ENCODE data around the gene BPIFB1. TPM values are rescaled to one million over a fixed set of nuclear protein-coding genes. Genes with fewer than 3 reads are reported as not detected.

BPIFB1 gene
- total and polyA plus RNA-seq, 2 of the 13 experiments (the other 11 are each of a cell fraction or from before 2014, with no cell fraction given) = 0.82 to 4.4 TPM

GRCh38 chr20:33263784-33264183 is 19.2 kb upstream of the BPIFB1 start:
- CTCF ChIA-PET (ENCODE audit: low intra/inter-chr PET ratio, low total read pairs) = interaction anchor here (3.0 to 3.2 kb wide), 2 partner anchors 29 to 35 kb away, joined by 42 to 47 read pairs; no protein-coding TSS in a partner anchor
- H3K9me3 ChIP-seq (ENCODE audit: low read length) = peaks cover 5% of the 10 kb centered on the region; the same call in 1 of the 2 replicates
- BruUV-seq (replicated peaks) = no TSS peak
- ATAC-seq = no peak
- TF ChIP-seq RFXANK (CRISPR knock-in tag; IDR thresholded peaks at IDR 0.05) (no peak), MXD4 (CRISPR knock-in tag; IDR thresholded peaks at IDR 0.05) (no peak), NFATC3 (CRISPR knock-in tag; IDR thresholded peaks at IDR 0.05) (no peak), NFYB (CRISPR knock-in tag; IDR thresholded peaks at IDR 0.05) (no peak), PRPF4 (IDR thresholded peaks at IDR 0.05; ENCODE audit: low read depth, low read length, poor library complexity, severe bottlenecking) (no peak), NAIF1 (CRISPR knock-in tag; IDR thresholded peaks at IDR 0.05; ENCODE audit: borderline replicate concordance) (no peak), JUNB (CRISPR knock-in tag; IDR thresholded peaks at IDR 0.05; ENCODE audit: borderline replicate concordance) (no peak), KDM3A (CRISPR knock-in tag; IDR thresholded peaks at IDR 0.05; ENCODE audit: low read depth) (no peak), HOXA5 (CRISPR knock-in tag; IDR thresholded peaks at IDR 0.05) (no peak), XBP1 (CRISPR knock-in tag; IDR thresholded peaks at IDR 0.05) (no peak), KLF9 (CRISPR knock-in tag; IDR thresholded peaks at IDR 0.05; ENCODE audit: low read depth) (no peak), ZNF136 (CRISPR knock-in tag; IDR thresholded peaks at IDR 0.05; ENCODE audit: low read depth) (no peak), DMAP1 (CRISPR knock-in tag; IDR thresholded peaks at IDR 0.05) (no peak), HOMEZ (CRISPR knock-in tag; IDR thresholded peaks at IDR 0.05; ENCODE audit: low read depth) (no peak), ZNF766 (CRISPR knock-in tag; IDR thresholded peaks at IDR 0.05; ENCODE audit: borderline replicate concordance) (no peak), ZNF496 (CRISPR knock-in tag; IDR thresholded peaks at IDR 0.05; ENCODE audit: insufficient replicate concordance) (no peak)
- DNase-seq (ENCODE audit: low spot score) = no peak
- in situ Hi-C loops (cut with HindIII; ENCODE audit: extremely low pct_ligation_motif_present, low pct_unique_long_range_greater_than_20kb) = loop anchor here (5.0 kb wide), 1 partner anchor 39 kb away; no protein-coding TSS in a partner anchor
- H4K20me1 ChIP-seq (ENCODE audit: insufficient read depth, low read length) = no peaks in the 10 kb centered on the region
- H3K4me3 ChIP-seq (replicated peaks in 1 of 3; ENCODE audit: insufficient read depth in 1 of 3, low read depth in 2 of 3, low read length in 3 of 3) = no peak overlapping the region
- WGBS (ENCODE audit: low lambda C conversion rate) = 28% methylated on average over 5 of the region's 5 CpGs
- FAIRE-seq = no peak
- no peak overlapping the region for H3K9ac ChIP-seq (ENCODE audit: insufficient read depth, low read depth, low read length)
- no peak overlapping the region for H3K4me2 ChIP-seq (ENCODE audit: low read depth, low read length)
- H3K36me3 ChIP-seq (replicated peaks in 1 of 2; ENCODE audit: control insufficient read depth in 1 of 2, insufficient read depth in 2 of 2, low read length in 2 of 2) = no peaks in the 10 kb centered on the region
- intact Hi-C loops (cut with micrococcal nuclease; ENCODE audit: unreplicated experiment) = no loop called here
- peaks cover 0 to 15% of the 10 kb centered on the region in 2 experiments; a peak in 3 of 5 replicates for H3K27me3 ChIP-seq (ENCODE audit: control insufficient read depth in 1 of 2, insufficient read depth in 2 of 2, low read length in 2 of 2)
- POLR2A ChIA-PET = no interaction called here
- no peak overlapping the region for H2AFZ ChIP-seq (ENCODE audit: low read length)
- H3K79me2 ChIP-seq (ENCODE audit: insufficient read depth, low read length) = no peaks in the 10 kb centered on the region
- H3K27ac ChIP-seq (ENCODE audit: extremely low read length, insufficient read depth, low read length) = no peak overlapping the region
- peaks cover 4% of the 10 kb centered on the region for H3K4me1 ChIP-seq (ENCODE audit: insufficient read depth, low read length)

Measured in HepG2 (cell line).